Measurements from ENCODE around the gene PTHLH. TPM values are rescaled to one million over a fixed set of nuclear protein-coding genes. Genes with fewer than 3 reads are reported as not detected.

PTHLH gene
- total RNA-seq, 4 donors from 2014 or later = not detected

DNA sequence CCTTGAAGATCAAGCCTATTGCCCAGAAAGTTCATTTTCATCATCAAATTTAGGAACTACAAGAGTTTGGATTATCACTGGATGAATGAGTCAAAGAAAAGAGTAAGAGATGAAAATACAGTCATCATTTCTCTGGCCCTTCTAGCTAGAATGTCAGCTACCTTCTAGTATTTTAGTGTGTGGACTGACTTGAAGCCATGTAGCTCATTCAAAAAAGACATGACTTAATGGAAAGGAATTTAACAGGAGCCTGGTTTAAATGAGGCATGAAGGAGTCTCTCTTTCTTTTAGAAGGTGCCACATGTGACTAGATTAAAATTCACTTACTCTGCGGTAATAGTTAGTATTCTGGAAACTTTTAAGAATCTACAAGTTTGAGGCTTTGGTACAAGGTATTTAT, 7.1 kb downstream of the PTHLH start:
- Histone ChIP-seq H3K4me1 (peaks cover 0 to 16% (median 2%) of the 10 kb centered on the region in 4 donors), H3K9me3 (no peaks in the 10 kb centered on the region), H3K27me3 (peaks cover 0 to 20% of the 10 kb centered on the region in 2 donors), H3K4me3 (no peak overlapping the region), H3K36me3 (no peaks in the 10 kb centered on the region), H3K27ac (no peak overlapping the region)
- no peak for DNase-seq
- no peak for TF ChIP-seq POLR2A (IDR thresholded peaks at IDR 0.05)
- TF ChIP-seq, protein P1, sequence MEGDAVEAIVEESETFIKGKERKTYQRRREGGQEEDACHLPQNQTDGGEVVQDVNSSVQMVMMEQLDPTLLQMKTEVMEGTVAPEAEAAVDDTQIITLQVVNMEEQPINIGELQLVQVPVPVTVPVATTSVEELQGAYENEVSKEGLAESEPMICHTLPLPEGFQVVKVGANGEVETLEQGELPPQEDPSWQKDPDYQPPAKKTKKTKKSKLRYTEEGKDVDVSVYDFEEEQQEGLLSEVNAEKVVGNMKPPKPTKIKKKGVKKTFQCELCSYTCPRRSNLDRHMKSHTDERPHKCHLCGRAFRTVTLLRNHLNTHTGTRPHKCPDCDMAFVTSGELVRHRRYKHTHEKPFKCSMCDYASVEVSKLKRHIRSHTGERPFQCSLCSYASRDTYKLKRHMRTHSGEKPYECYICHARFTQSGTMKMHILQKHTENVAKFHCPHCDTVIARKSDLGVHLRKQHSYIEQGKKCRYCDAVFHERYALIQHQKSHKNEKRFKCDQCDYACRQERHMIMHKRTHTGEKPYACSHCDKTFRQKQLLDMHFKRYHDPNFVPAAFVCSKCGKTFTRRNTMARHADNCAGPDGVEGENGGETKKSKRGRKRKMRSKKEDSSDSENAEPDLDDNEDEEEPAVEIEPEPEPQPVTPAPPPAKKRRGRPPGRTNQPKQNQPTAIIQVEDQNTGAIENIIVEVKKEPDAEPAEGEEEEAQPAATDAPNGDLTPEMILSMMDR (IDR thresholded peaks at IDR 0.05) = no peak

DNA sequence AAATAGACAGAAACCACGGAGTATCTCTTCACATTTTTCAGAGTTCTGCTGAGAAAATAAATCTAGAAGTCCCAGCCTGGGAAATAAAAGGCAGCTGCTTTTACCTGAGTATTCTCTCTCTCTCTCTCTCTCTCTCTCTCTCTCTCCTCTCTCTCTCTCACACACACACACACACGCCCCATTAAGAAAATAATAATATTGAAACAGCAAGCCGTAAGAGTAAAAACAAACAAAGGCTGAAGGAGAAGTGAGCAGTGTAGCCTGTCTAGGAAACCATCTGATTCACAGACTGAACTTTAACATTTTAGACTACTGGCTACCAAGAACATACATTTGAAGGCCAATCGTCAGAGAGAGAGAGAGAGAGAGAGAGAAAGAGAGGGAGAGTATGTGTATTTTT, 8.4 kb downstream of the PTHLH start:
- H3K27ac ChIP-seq = no peak overlapping the region
- H3K9me3 ChIP-seq = no peaks in the 10 kb centered on the region
- H3K27me3 ChIP-seq = peaks cover 0 to 10% of the 10 kb centered on the region in 2 donors
- H3K36me3 ChIP-seq = no peaks in the 10 kb centered on the region
- TF ChIP-seq POLR2A (IDR thresholded peaks at IDR 0.05) = no peak
- TF ChIP-seq, protein P1 (IDR thresholded peaks at IDR 0.05) = no peak
- DNase-seq = no peak
- no peak overlapping the region for H3K4me3 ChIP-seq
- peaks cover 0 to 6% (median under 1%) of the 10 kb centered on the region in 4 donors for H3K4me1 ChIP-seq

DNA sequence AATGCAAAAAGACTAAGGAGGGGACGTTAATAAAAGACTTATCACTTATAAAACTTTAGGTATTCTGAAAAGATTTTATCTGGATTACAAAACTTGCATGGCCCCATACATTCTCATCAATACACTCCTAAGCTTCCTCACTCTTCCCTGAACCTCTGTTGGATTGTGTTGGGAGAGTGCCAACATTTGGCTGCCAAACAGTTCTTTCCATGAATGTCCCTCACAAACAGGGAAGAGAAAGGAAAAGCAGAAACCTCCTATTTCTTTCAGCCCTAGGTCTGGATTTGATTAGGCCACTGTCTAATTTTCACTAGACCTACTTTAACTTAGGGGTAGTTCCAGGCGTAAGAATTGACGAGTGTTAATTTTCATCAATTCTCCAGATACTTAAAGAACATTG, 11.7 kb downstream of the PTHLH start:
- no peaks in the 10 kb centered on the region for H3K36me3 ChIP-seq
- H3K27me3 ChIP-seq = no peaks in the 10 kb centered on the region
- TF ChIP-seq, protein P1 (IDR thresholded peaks at IDR 0.05) = no peak

DNA sequence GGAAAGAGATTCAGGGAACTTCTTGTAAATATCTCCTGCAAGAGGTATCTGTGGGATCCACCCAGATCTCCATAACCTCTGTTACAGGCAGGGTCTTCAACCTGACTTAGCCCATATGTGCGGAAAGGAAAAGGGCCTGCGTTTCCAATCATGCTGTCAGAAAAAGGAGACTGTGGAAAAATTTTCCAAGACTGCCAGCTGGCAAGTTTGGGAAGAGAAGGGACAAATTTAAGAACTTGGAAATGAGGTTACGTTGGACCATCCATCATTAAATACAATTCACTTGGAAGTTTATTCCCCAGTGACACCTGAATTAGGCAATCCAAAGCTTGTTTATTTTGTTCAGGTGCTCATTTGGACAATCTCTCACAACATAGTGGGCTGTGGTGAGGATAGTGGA, 13.9 kb downstream of the PTHLH start:
- H3K27me3 ChIP-seq = no peaks in the 10 kb centered on the region
- no peak for DNase-seq
- H3K27ac ChIP-seq = no peak overlapping the region
- H3K36me3 ChIP-seq = no peaks in the 10 kb centered on the region
- H3K4me1 ChIP-seq = no peaks in the 10 kb centered on the region
- H3K9me3 ChIP-seq = no peaks in the 10 kb centered on the region
- no peak for TF ChIP-seq POLR2A (IDR thresholded peaks at IDR 0.05)
- TF ChIP-seq, protein P1 (IDR thresholded peaks at IDR 0.05) = no peak
- no peak overlapping the region for H3K4me3 ChIP-seq

More for the DNA sequence above, 11.7 kb downstream of the PTHLH start:
- H3K4me1 ChIP-seq = no peaks in the 10 kb centered on the region
- no peaks in the 10 kb centered on the region for H3K9me3 ChIP-seq
- no peak overlapping the region for H3K4me3 ChIP-seq
- H3K27ac ChIP-seq = no peak overlapping the region
- DNase-seq = no peak

DNA sequence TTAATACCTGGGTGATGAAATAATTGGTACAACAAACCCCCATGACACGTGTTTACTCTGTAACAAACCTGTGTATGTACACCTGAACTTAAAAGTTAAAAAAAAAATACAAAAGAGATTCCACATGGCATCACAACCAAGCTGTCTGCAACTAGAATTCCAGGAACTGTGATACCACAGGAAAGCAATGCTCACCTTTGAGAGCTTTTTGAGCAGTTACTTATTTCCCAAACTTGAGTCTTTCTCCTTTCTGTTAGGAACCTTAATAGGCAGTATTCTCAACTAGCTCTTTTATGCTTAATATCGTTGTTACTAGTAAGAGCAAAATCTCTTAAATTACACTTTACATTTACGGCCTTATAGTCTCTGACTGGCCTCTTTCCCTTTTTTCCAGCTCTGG, 15.2 kb downstream of the PTHLH start:
- Histone ChIP-seq H3K27ac (no peak overlapping the region), H3K9me3 (no peaks in the 10 kb centered on the region), H3K27me3 (no peaks in the 10 kb centered on the region), H3K36me3 (no peaks in the 10 kb centered on the region), H3K4me3 (no peak overlapping the region), H3K4me1 (no peaks in the 10 kb centered on the region)
- no peak for DNase-seq
- TF ChIP-seq, protein P1 (IDR thresholded peaks at IDR 0.05) = no peak
- TF ChIP-seq POLR2A (IDR thresholded peaks at IDR 0.05) = no peak

DNA sequence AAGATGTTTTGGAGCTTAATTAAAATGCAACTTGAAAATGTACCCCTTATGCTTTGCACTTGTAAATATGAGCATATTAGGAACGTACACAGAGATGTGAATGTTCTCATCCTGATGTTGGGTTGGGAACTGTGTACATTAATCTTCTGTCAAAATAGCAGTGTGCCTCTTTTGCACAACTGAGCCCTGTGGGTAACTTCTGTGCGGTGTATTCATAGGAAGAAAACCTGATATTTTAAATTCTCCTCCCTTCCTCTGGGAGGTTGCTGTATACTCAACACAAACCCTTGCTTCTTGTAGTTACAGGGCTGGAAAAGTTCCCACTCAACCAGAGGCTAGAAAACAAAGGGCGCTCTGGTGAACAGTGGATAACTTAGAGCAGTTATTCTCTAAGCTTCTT, 18.7 kb downstream of the PTHLH start:
- TF ChIP-seq, protein P1 (IDR thresholded peaks at IDR 0.05) = no peak
- TF ChIP-seq POLR2A (IDR thresholded peaks at IDR 0.05) = no peak
- H3K9me3 ChIP-seq = no peaks in the 10 kb centered on the region
- no peaks in the 10 kb centered on the region for H3K27me3 ChIP-seq
- no peak overlapping the region for H3K27ac ChIP-seq
- H3K4me1 ChIP-seq = no peaks in the 10 kb centered on the region
- no peak overlapping the region for H3K4me3 ChIP-seq
- no peaks in the 10 kb centered on the region for H3K36me3 ChIP-seq
- no peak for DNase-seq
